ENCODE results near the gene NOTCH1.

Gene NOTCH1

GRCh38 chr9:136547508-136548215 is 1.8 kb upstream of the NOTCH1 start:
- Histone ChIP-seq H3K4me1 (ENCODE audit: control insufficient read depth in 2 of 2, insufficient read depth in 1 of 2, low read depth in 1 of 2, low read length in 2 of 2) (peaks cover 52 to 69% of the 10 kb centered on the region in 2 donors), H2BK5ac (ENCODE audit: low read length) (peak overlapping the region; percentile 99), H2BK12ac (ENCODE audit: low read length) (peak overlapping the region; percentile 93), H4K91ac (ENCODE audit: low read depth, low read length, poor library complexity) (no peak overlapping the region), H4K8ac (ENCODE audit: low read depth, low read length) (no peak overlapping the region), H3K27ac (replicated peaks; ENCODE audit: low read length) (no peak overlapping the region), H3K9ac (ENCODE audit: low read depth, low read length, poor library complexity) (peak overlapping the region; percentile 38), H3K23ac (ENCODE audit: low read depth, low read length, poor library complexity) (peak overlapping the region; percentile 81), H2BK120ac (ENCODE audit: low read depth, low read length) (peak overlapping the region; percentile 47), H3K4me3 (ENCODE audit: low read length in 2 of 2) (peak overlapping the region in 1 of 2 donors; percentile 60), H3K14ac (ENCODE audit: low read length) (no peak overlapping the region), H3K4me2 (ENCODE audit: insufficient read depth, low read length, poor library complexity, severe bottlenecking) (no peak overlapping the region), H3K36me3 (replicated peaks in 1 of 2; ENCODE audit: control insufficient read depth in 2 of 2, insufficient read depth in 2 of 2, low read length in 2 of 2) (peaks cover 6 to 17% of the 10 kb centered on the region in 2 donors), H3K79me1 (ENCODE audit: low read depth, low read length) (peaks cover 21% of the 10 kb centered on the region), H3K4ac (ENCODE audit: low read length) (no peak overlapping the region), H3K18ac (ENCODE audit: low read length) (peak overlapping the region; percentile 98), H3K27me3 (ENCODE audit: control insufficient read depth in 3 of 3, insufficient read depth in 3 of 3, low read depth in 1 of 3, low read length in 3 of 3) (peaks cover 0 to 9% (median 0%) of the 10 kb centered on the region in 3 experiments), H2AK5ac (ENCODE audit: low read depth, low read length) (peak overlapping the region; percentile 100), H2BK15ac (ENCODE audit: low read length) (peak overlapping the region; percentile 97), H2AFZ (ENCODE audit: low read length) (no peak overlapping the region), H3K9me3 (replicated peaks in 1 of 2; ENCODE audit: control insufficient read depth in 2 of 2, insufficient read depth in 1 of 2, low read depth in 1 of 2, low read length in 2 of 2) (no peaks in the 10 kb centered on the region)
- DNase-seq (ENCODE audit: low spot score) = no peak
- no CpG with 5 or more reads among the region's 25 CpGs for WGBS, 2 donors (ENCODE audit: extremely low coverage in 2 of 2, insufficient read length in 2 of 2, insufficient replicate concordance in 1 of 2)

- Histone ChIP-seq H3K4me2 (ENCODE audit: insufficient read depth, low read length, poor library complexity, severe bottlenecking) (peak overlapping the region; percentile 94), H3K27me3 (ENCODE audit: control insufficient read depth in 3 of 3, insufficient read depth in 3 of 3, low read depth in 1 of 3, low read length in 3 of 3) (peaks cover 0 to 9% (median 0%) of the 10 kb centered on the region in 3 experiments), H3K9ac (ENCODE audit: low read depth, low read length, poor library complexity) (peak overlapping the region; percentile 81), H3K79me1 (ENCODE audit: low read depth, low read length) (peaks cover 21% of the 10 kb centered on the region), H3K4me1 (ENCODE audit: control insufficient read depth in 2 of 2, insufficient read depth in 1 of 2, low read depth in 1 of 2, low read length in 2 of 2) (peaks cover 53 to 69% of the 10 kb centered on the region in 2 donors), H3K36me3 (replicated peaks in 1 of 2; ENCODE audit: control insufficient read depth in 2 of 2, insufficient read depth in 2 of 2, low read length in 2 of 2) (peaks cover 6 to 22% of the 10 kb centered on the region in 2 donors), H3K4me3 (ENCODE audit: low read length in 2 of 2) (peak overlapping the region; percentile 60 to 80), H3K9me3 (replicated peaks in 1 of 2; ENCODE audit: control insufficient read depth in 2 of 2, insufficient read depth in 1 of 2, low read depth in 1 of 2, low read length in 2 of 2) (no peaks in the 10 kb centered on the region), H4K8ac (ENCODE audit: low read depth, low read length) (no peak overlapping the region), H4K91ac (ENCODE audit: low read depth, low read length, poor library complexity) (peak overlapping the region; percentile 86), H2BK5ac (ENCODE audit: low read length) (peak overlapping the region; percentile 99), H3K23ac (ENCODE audit: low read depth, low read length, poor library complexity) (peak overlapping the region; percentile 92), H3K4ac (ENCODE audit: low read length) (peak overlapping the region; percentile 95), H3K18ac (ENCODE audit: low read length) (peak overlapping the region; percentile 98), H2AK5ac (ENCODE audit: low read depth, low read length) (peak overlapping the region; percentile 100), H2BK15ac (ENCODE audit: low read length) (peak overlapping the region; percentile 97), H2AFZ (ENCODE audit: low read length) (peak overlapping the region; percentile 84), H2BK12ac (ENCODE audit: low read length) (peak overlapping the region; percentile 88), H3K14ac (ENCODE audit: low read length) (peak overlapping the region; percentile 84), H3K27ac (replicated peaks; ENCODE audit: low read length) (peak overlapping the region; percentile 90), H2BK120ac (ENCODE audit: low read depth, low read length) (peak overlapping the region; percentile 91)
- no peak for DNase-seq (ENCODE audit: low spot score)
- WGBS, 2 donors (ENCODE audit: extremely low coverage in 2 of 2, insufficient read length in 2 of 2, insufficient replicate concordance in 1 of 2) = no CpG with 5 or more reads among the region's 45 CpGs
Observed at GRCh38 chr9:136546697-136547501, 1.1 kb upstream of the NOTCH1 start.

GRCh38 chr9:136545692-136545964 is 220 bp downstream of the NOTCH1 start:
- WGBS, 2 donors (ENCODE audit: extremely low coverage in 2 of 2, insufficient read length in 2 of 2, insufficient replicate concordance in 1 of 2) = no CpG with 5 or more reads among the region's 41 CpGs

More at GRCh38 chr9:136545692-136545964, 220 bp downstream of the NOTCH1 start:
- no peak for DNase-seq (ENCODE audit: low spot score)
- peaks cover 0 to 9% (median 0%) of the 10 kb centered on the region in 3 experiments for H3K27me3 ChIP-seq (ENCODE audit: control insufficient read depth in 3 of 3, insufficient read depth in 3 of 3, low read depth in 1 of 3, low read length in 3 of 3)
- peak overlapping the region; percentile 21 for H3K14ac ChIP-seq (ENCODE audit: low read length)
- peak overlapping the region; percentile 67 for H2BK15ac ChIP-seq (ENCODE audit: low read length)
- H3K23ac ChIP-seq (ENCODE audit: low read depth, low read length, poor library complexity) = peak overlapping the region; percentile 73
- H3K18ac ChIP-seq (ENCODE audit: low read length) = peak overlapping the region; percentile 99
- peak overlapping the region; percentile 99 for H2BK120ac ChIP-seq (ENCODE audit: low read depth, low read length)
- no peaks in the 10 kb centered on the region for H3K9me3 ChIP-seq (replicated peaks in 1 of 2; ENCODE audit: control insufficient read depth in 2 of 2, insufficient read depth in 1 of 2, low read depth in 1 of 2, low read length in 2 of 2)
- H3K4me3 ChIP-seq (ENCODE audit: low read length in 2 of 2) = peak overlapping the region; percentile 60 to 94
- no peak overlapping the region for H4K8ac ChIP-seq (ENCODE audit: low read depth, low read length)
- H3K36me3 ChIP-seq (replicated peaks in 1 of 2; ENCODE audit: control insufficient read depth in 2 of 2, insufficient read depth in 2 of 2, low read length in 2 of 2) = peaks cover 18 to 35% of the 10 kb centered on the region in 2 donors
- peak overlapping the region; percentile 30 for H4K91ac ChIP-seq (ENCODE audit: low read depth, low read length, poor library complexity)
- peak overlapping the region; percentile 98 for H3K9ac ChIP-seq (ENCODE audit: low read depth, low read length, poor library complexity)
- peak overlapping the region; percentile 66 for H3K27ac ChIP-seq (replicated peaks; ENCODE audit: low read length)
- no peak overlapping the region for H3K4ac ChIP-seq (ENCODE audit: low read length)
- peak overlapping the region; percentile 99 for H2BK5ac ChIP-seq (ENCODE audit: low read length)
- peak overlapping the region; percentile 100 for H2AK5ac ChIP-seq (ENCODE audit: low read depth, low read length)
- peaks cover 58 to 59% of the 10 kb centered on the region in 2 donors for H3K4me1 ChIP-seq (ENCODE audit: control insufficient read depth in 2 of 2, insufficient read depth in 1 of 2, low read depth in 1 of 2, low read length in 2 of 2)
- H3K79me1 ChIP-seq (ENCODE audit: low read depth, low read length) = peaks cover 32% of the 10 kb centered on the region
- peak overlapping the region; percentile 84 for H2BK12ac ChIP-seq (ENCODE audit: low read length)
- H3K4me2 ChIP-seq (ENCODE audit: insufficient read depth, low read length, poor library complexity, severe bottlenecking) = peak overlapping the region; percentile 62
- peak overlapping the region; percentile 63 for H2AFZ ChIP-seq (ENCODE audit: low read length)
